GM21390 (cell line): ENCODE measurements around the gene VMAC.
"Not testable (repeated sequence)": the region's sequence is repeated elsewhere in the genome, so short reads cannot be mapped to it uniquely, and the experiment has no call there.

Experiments used
- ATAC-seq: cut with Tn5 transposase; IDR thresholded peaks from one replicate; pipeline ENCODE4 v1.9.1; 2021; ENCODE audit not compliant: unreplicated experiment

VMAC gene

GRCh38 chr19:5904352-5905113, at the start of gene VMAC:
Gene VMAC (plus strand): TSS chr19:5904872. CDS start chr19:5904891, 19 bp downstream.
- ATAC-seq, result peak; percentile 76

GRCh38 chr19:5855151-5855550, 49.5 kb upstream of the VMAC start:
- not testable (repeated sequence) for ATAC-seq

GRCh38 chr19:5857203-5858081, 47.2 kb upstream of the VMAC start:
- ATAC-seq, result no peak

GRCh38 chr19:5863030-5863665, 41.5 kb upstream of the VMAC start:
- ATAC-seq, result no peak

GRCh38 chr19:5864013-5864720, 40.5 kb upstream of the VMAC start:
- no peak for ATAC-seq

GRCh38 chr19:5864725-5865486, 39.8 kb upstream of the VMAC start:
- no peak for ATAC-seq

GRCh38 chr19:5865772-5866171, 38.9 kb upstream of the VMAC start:
- no peak for ATAC-seq

GRCh38 chr19:5867201-5868136, 37.2 kb upstream of the VMAC start:
- no peak for ATAC-seq

GRCh38 chr19:5870986-5871394, 33.7 kb upstream of the VMAC start:
- no peak for ATAC-seq

GRCh38 chr19:5873617-5874199, 31.0 kb upstream of the VMAC start:
- ATAC-seq, result no peak

- ATAC-seq, result not testable (repeated sequence)
These were observed 30.2 kb upstream of the VMAC start for GRCh38 chr19:5874496-5874895.

GRCh38 chr19:5877427-5877826, 27.2 kb upstream of the VMAC start:
- no peak for ATAC-seq

GRCh38 chr19:5877882-5878281, 26.8 kb upstream of the VMAC start:
- no peak for ATAC-seq

- no peak for ATAC-seq
These were observed 24.5 kb upstream of the VMAC start for GRCh38 chr19:5880196-5880595.

GRCh38 chr19:5880604-5881078, 24.0 kb upstream of the VMAC start:
- ATAC-seq, result no peak

GRCh38 chr19:5881543-5882299, 23.0 kb upstream of the VMAC start:
- ATAC-seq, result no peak

- no peak for ATAC-seq
These were observed 22.2 kb upstream of the VMAC start for GRCh38 chr19:5882421-5882968.
